Uterus (tissue), 2 donors: ENCODE results near the gene RHBDL2.

ENCODE experiments used
- CTCF ChIP-seq, 4 experiments: fragments of 200-600 bp in 2 of 4; fragments of 450-650 bp in 2 of 4; sonication (generic) in 2 of 4; IDR thresholded peaks; one replicate each; pipeline ENCODE4 v1.5.1; 2016 to 2019; ENCODE audit warnings: antibody characterized with exemption in 4 of 4, mild to moderate bottlenecking in 2 of 4, moderate library complexity in 1 of 4
- POLR2A ChIP-seq, 2 donors: fragments of 450-650 bp; IDR thresholded peaks; one replicate each; pipeline ENCODE4 v1.6.1; 2016; ENCODE audit warnings: antibody characterized with exemption in 2 of 2, mild to moderate bottlenecking in 1 of 2, moderate library complexity in 1 of 2

GRCh38 chr1:38919130-38919529, 22.5 kb downstream of the RHBDL2 start:
- no peak for TF ChIP-seq CTCF (IDR thresholded peaks at IDR 0.05)
- no peak for TF ChIP-seq POLR2A (IDR thresholded peaks at IDR 0.05)
